Measurements from ENCODE around the gene REV1.
"Not testable (repeated sequence)": the region's sequence is repeated elsewhere in the genome, so short reads cannot be mapped to it uniquely, and the experiment has no call there.

The REV1 gene

GRCh38 chr2:99354825-99355224, 135.0 kb downstream of the REV1 start:
- not testable (repeated sequence) for DNase-seq

GRCh38 chr2:99354070-99354469, 135.7 kb downstream of the REV1 start:
- DNase-seq, result no peak
